ENCODE data around the gene MED13L. TPM values are rescaled to one million over a fixed set of nuclear protein-coding genes. Genes with fewer than 3 reads are reported as not detected.
A peak's percentile ranks its signal among the peaks of the same experiment; 100 is the strongest.

MED13L gene
- total and polyA plus RNA-seq, 11 donors = 12.2 to 84.1 (median 60.2) TPM

GRCh38 chr12:116266631-116267349, 10.7 kb downstream of the MED13L start:
- no peaks in the 10 kb centered on the region for H3K36me3 ChIP-seq
- ATAC-seq (no peak), DNase-seq (no peak)
- intact Hi-C loops (cut with DNase I) = no loop called here
- TF ChIP-seq POLR2A (IDR thresholded peaks at IDR 0.05) (no peak), CTCF (IDR thresholded peaks at IDR 0.05) (no peak)
- no peaks in the 10 kb centered on the region for H3K9me3 ChIP-seq
- H3K27ac ChIP-seq = peak overlapping the region in 2 of 12 donors; percentile 11 to 32
- peaks cover 3 to 76% (median 57%) of the 10 kb centered on the region in 12 donors for H3K4me1 ChIP-seq
- H3K4me3 ChIP-seq = no peak overlapping the region
- H3K27me3 ChIP-seq = no peaks in the 10 kb centered on the region
- WGBS, 4 donors = 48 to 51% (median 49%) methylated on average over 6 of the region's 6 CpGs

- Histone ChIP-seq H3K36me3 (no peaks in the 10 kb centered on the region), H3K4me3 (no peak overlapping the region), H3K27ac (peak overlapping the region in 2 of 12 donors; percentile 32 to 56), H3K9me3 (no peaks in the 10 kb centered on the region), H3K27me3 (no peaks in the 10 kb centered on the region), H3K4me1 (peaks cover 3 to 80% (median 62%) of the 10 kb centered on the region in 12 donors)
- WGBS, 4 donors = 69 to 78% (median 74%) methylated on average over 3 of the region's 3 CpGs
- TF ChIP-seq CTCF (IDR thresholded peaks at IDR 0.05) (no peak), POLR2A (IDR thresholded peaks at IDR 0.05) (no peak)
- no peak for DNase-seq
- peak in 3 of 4 donors; percentile 53 to 59 (median 53) for ATAC-seq
- intact Hi-C loops (cut with DNase I) = no loop called here
Observed at GRCh38 chr12:116266168-116266601, 11.3 kb downstream of the MED13L start.

- Histone ChIP-seq H3K9me3 (no peaks in the 10 kb centered on the region), H3K27ac (peak overlapping the region in 1 of 12 donors; percentile 56), H3K27me3 (no peaks in the 10 kb centered on the region), H3K36me3 (no peaks in the 10 kb centered on the region), H3K4me1 (peaks cover 3 to 86% (median 65%) of the 10 kb centered on the region in 12 donors), H3K4me3 (no peak overlapping the region)
- ATAC-seq (no peak), DNase-seq (no peak)
- intact Hi-C loops (cut with DNase I) = no loop called here
- WGBS, 4 donors = 76 to 81% (median 77%) methylated on average over 7 of the region's 7 CpGs
- TF ChIP-seq POLR2A (IDR thresholded peaks at IDR 0.05) (no peak), CTCF (IDR thresholded peaks at IDR 0.05) (no peak)
Observed at GRCh38 chr12:116265351-116266147, 11.9 kb downstream of the MED13L start.

- Histone ChIP-seq H3K36me3 (no peaks in the 10 kb centered on the region), H3K4me3 (no peak overlapping the region), H3K27ac (peak overlapping the region in 1 of 12 donors; percentile 56), H3K4me1 (peaks cover 3 to 90% (median 63%) of the 10 kb centered on the region in 12 donors), H3K27me3 (no peaks in the 10 kb centered on the region), H3K9me3 (no peaks in the 10 kb centered on the region)
- intact Hi-C loops (cut with DNase I) = no loop called here
- TF ChIP-seq CTCF (IDR thresholded peaks at IDR 0.05) (no peak), POLR2A (IDR thresholded peaks at IDR 0.05) (no peak)
- DNase-seq (no peak), ATAC-seq (no peak)
- WGBS, 4 donors = 55 to 74% (median 69%) methylated on average over 2 of the region's 2 CpGs
Observed at GRCh38 chr12:116264525-116265070, 12.9 kb downstream of the MED13L start.

All from heart left ventricle (tissue), 16 donors.